ENCODE measurements around the gene EHMT1. TPM values are rescaled to one million over a fixed set of nuclear protein-coding genes. Genes with fewer than 3 reads are reported as not detected.
"Not testable (repeated sequence)": the region's sequence is repeated elsewhere in the genome, so short reads cannot be mapped to it uniquely, and the experiment has no call there.

Gene EHMT1
- total RNA-seq, 4 donors from 2014 or later: 38.6 to 77.8 (median 54.3) TPM

- in situ Hi-C loops (cut with MboI; ENCODE audit: low sequenced_read_pairs in 4 of 4): no loop called here
- DNase-seq (no peak), ATAC-seq (no peak)
- Histone ChIP-seq H3K9me3 (no peaks in the 10 kb centered on the region), H3K4me1 (peaks cover 7 to 12% of the 10 kb centered on the region in 2 donors), H3K4me3 (no peak overlapping the region), H3K27ac (no peak overlapping the region), H3K27me3 (no peaks in the 10 kb centered on the region), H3K36me3 (peaks cover 0 to 9% of the 10 kb centered on the region in 2 donors)
- TF ChIP-seq POLR2A (IDR thresholded peaks at IDR 0.05): no peak
- no peak for TF ChIP-seq CTCF (IDR thresholded peaks at IDR 0.05 in 4 of 5, conservative IDR thresholded peaks at IDR 0.05 in 1 of 5)
- intact Hi-C loops (cut with DNase I; ENCODE audit: low total_unique reads): no loop called here
Observed at GRCh38 chr9:137724818-137725240, 106.0 kb downstream of the EHMT1 start.

- ATAC-seq (no peak), DNase-seq (no peak)
- intact Hi-C loops (cut with DNase I; ENCODE audit: low total_unique reads) (no loop called here), in situ Hi-C loops (cut with MboI; ENCODE audit: low sequenced_read_pairs in 4 of 4) (no loop called here)
- Histone ChIP-seq H3K36me3 (peaks cover 0 to 9% of the 10 kb centered on the region in 2 donors), H3K4me3 (no peak overlapping the region), H3K4me1 (peaks cover 8 to 15% of the 10 kb centered on the region in 2 donors), H3K27ac (no peak overlapping the region), H3K9me3 (no peaks in the 10 kb centered on the region), H3K27me3 (no peaks in the 10 kb centered on the region)
- TF ChIP-seq CTCF (IDR thresholded peaks at IDR 0.05 in 4 of 5, conservative IDR thresholded peaks at IDR 0.05 in 1 of 5) (no peak), POLR2A (IDR thresholded peaks at IDR 0.05) (no peak)
Observed at GRCh38 chr9:137725598-137725997, 106.8 kb downstream of the EHMT1 start.

GRCh38 chr9:137726336-137726735 lies 107.5 kb downstream of the EHMT1 start:
- H3K4me1 ChIP-seq: peaks cover 15 to 22% of the 10 kb centered on the region in 2 donors
- H3K27ac ChIP-seq; H3K36me3 ChIP-seq; DNase-seq; H3K4me3 ChIP-seq; H3K27me3 ChIP-seq; intact Hi-C loops (cut with DNase I; ENCODE audit: low total_unique reads); in situ Hi-C loops (cut with MboI; ENCODE audit: low sequenced_read_pairs in 4 of 4); ATAC-seq; H3K9me3 ChIP-seq: not testable (repeated sequence)

GRCh38 chr9:137726764-137727163 lies 108.0 kb downstream of the EHMT1 start:
- no peaks in the 10 kb centered on the region for H3K9me3 ChIP-seq
- intact Hi-C loops (cut with DNase I; ENCODE audit: low total_unique reads) (no loop called here), in situ Hi-C loops (cut with MboI; ENCODE audit: low sequenced_read_pairs in 4 of 4) (no loop called here)
- H3K4me1 ChIP-seq: peaks cover 19 to 27% of the 10 kb centered on the region in 2 donors
- peaks cover 0 to 9% of the 10 kb centered on the region in 2 donors for H3K36me3 ChIP-seq
- ATAC-seq (no peak), DNase-seq (no peak)
- no peak overlapping the region for H3K27ac ChIP-seq
- no peaks in the 10 kb centered on the region for H3K27me3 ChIP-seq
- H3K4me3 ChIP-seq: no peak overlapping the region
- TF ChIP-seq POLR2A (IDR thresholded peaks at IDR 0.05) (no peak), CTCF (IDR thresholded peaks at IDR 0.05 in 4 of 5, conservative IDR thresholded peaks at IDR 0.05 in 1 of 5) (no peak)

GRCh38 chr9:137727716-137728115 lies 108.9 kb downstream of the EHMT1 start:
- TF ChIP-seq POLR2A (IDR thresholded peaks at IDR 0.05): no peak
- TF ChIP-seq CTCF (IDR thresholded peaks at IDR 0.05 in 4 of 5, conservative IDR thresholded peaks at IDR 0.05 in 1 of 5): no peak
- DNase-seq (no peak), ATAC-seq (no peak)
- H3K27ac ChIP-seq: no peak overlapping the region
- H3K4me1 ChIP-seq: peaks cover 27 to 36% of the 10 kb centered on the region in 2 donors
- in situ Hi-C loops (cut with MboI; ENCODE audit: low sequenced_read_pairs in 4 of 4) (no loop called here), intact Hi-C loops (cut with DNase I; ENCODE audit: low total_unique reads) (no loop called here)
- H3K4me3 ChIP-seq: no peak overlapping the region
- no peaks in the 10 kb centered on the region for H3K9me3 ChIP-seq
- H3K27me3 ChIP-seq: no peaks in the 10 kb centered on the region
- peaks cover 0 to 9% of the 10 kb centered on the region in 2 donors for H3K36me3 ChIP-seq
